Ureter (tissue), 1 donor: Measurements from ENCODE around the gene FAM186B. TPM values are rescaled to one million over a fixed set of nuclear protein-coding genes. Genes with fewer than 3 reads are reported as not detected.

Source experiments
- DNase-seq: peaks from one replicate; pipeline ENCODE4 v3.0.0-alpha.2; 2020; ENCODE audit warnings: low spot score
- total RNA-seq: library from RNA; stranded (reverse); gene quantifications from one replicate; pipeline ENCODE4 v1.2.4, GENCODE V29; 2023
- donor health status: DM: yes; HTN: yes; CAD: no.

Gene FAM186B
- total RNA-seq, 1 donor from 2014 or later: 1.2 TPM

DNA sequence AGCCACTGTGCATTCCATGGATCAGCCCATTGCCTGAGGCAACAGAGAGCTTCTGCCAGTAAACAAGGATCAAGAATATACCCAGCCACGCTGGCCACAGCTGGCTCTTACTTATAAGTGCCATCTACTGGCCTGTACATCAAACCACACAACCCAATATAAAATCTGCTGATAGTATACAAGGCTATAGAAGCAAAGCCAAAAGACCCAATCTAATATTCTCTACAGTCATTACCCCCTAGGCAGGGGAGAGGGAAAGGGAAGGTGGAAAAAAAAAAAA is 4.4 kb upstream of the FAM186B start:
- no peak for DNase-seq

DNA sequence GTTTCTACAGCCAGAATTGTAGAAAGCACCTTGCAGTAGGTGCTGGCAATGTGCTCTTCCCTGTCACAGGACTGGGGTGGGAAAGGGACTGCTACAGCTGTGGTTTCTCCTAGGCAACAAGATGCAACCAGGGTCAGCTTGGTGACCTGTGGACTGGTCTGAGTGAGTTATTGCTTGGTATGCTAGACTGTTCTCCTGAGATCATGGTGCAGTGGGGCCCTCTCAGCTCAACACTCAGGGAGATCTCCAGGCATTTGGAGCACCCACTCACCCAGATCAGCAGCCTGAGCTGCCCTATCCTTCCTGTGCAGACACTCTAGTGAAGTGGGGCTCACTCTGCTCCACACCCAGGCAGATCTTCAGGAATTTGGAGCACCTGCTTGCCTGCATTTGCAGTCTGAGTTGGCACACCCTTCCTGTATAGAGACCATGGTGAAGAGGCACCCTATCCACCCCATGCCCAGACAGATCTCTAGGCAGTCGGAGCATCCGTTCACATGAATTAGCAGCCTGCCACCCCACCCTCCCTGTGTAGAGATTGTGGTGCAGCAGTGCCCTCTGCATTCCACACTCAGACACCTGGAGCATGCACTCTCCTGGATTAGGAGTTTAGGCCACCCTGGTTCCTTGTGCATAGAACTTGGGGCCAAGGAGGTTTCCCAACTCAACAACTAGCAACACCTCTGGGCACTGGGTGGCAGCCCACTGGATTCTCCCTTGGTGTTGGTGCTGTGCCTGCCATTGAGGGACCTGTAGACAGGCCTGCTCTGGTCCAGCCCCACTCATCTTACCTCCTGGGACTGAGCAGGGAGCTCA is 3.8 kb upstream of the FAM186B start:
- no peak for DNase-seq

DNA sequence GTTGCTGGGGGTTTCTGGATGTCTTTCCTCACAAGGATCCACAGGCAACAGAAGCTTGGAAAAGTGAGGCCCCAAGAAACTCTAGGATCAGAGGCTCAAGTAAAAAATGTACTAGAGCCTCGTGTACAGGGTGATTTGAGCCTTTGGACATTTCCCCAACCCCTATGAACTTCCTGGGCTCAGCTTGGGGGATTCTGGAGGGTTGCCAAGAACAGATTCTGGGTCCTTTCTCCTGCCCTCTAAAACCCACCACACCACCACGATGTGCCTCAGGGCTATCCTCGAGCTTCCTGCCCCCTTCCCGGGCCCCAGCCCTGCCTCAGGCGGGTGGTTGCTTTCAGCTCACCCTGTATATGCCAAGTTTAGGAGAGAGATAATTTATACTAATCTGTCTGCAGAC is 583 bp downstream of the FAM186B start:
- no peak for DNase-seq

GRCh38 chr12:49603721-49604120 is 1.7 kb downstream of the FAM186B start:
- DNase-seq: no peak

- DNase-seq: no peak
These were observed 5.5 kb downstream of the FAM186B start for GRCh38 chr12:49599961-49600360.

DNA sequence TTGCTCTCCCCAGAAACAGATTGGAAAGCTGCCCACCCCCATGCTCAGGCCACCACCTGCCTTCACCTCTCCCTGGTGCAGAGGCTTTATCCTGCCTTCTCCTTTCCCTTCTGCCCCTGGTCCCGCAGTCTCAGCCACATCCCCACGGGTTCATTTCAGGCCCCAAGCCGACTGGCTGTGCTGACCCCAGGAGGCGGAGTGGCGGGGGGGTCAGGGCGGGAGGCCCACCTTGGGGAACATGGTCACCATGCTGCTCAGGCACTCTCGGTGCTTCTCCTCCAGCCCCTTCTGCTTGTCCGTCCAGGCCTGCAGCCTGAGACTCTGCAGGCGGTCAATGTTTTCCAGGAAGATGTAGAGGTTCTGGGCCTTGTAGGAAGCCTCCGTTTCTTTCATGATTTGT is 6.9 kb downstream of the FAM186B start:
- no peak for DNase-seq

DNA sequence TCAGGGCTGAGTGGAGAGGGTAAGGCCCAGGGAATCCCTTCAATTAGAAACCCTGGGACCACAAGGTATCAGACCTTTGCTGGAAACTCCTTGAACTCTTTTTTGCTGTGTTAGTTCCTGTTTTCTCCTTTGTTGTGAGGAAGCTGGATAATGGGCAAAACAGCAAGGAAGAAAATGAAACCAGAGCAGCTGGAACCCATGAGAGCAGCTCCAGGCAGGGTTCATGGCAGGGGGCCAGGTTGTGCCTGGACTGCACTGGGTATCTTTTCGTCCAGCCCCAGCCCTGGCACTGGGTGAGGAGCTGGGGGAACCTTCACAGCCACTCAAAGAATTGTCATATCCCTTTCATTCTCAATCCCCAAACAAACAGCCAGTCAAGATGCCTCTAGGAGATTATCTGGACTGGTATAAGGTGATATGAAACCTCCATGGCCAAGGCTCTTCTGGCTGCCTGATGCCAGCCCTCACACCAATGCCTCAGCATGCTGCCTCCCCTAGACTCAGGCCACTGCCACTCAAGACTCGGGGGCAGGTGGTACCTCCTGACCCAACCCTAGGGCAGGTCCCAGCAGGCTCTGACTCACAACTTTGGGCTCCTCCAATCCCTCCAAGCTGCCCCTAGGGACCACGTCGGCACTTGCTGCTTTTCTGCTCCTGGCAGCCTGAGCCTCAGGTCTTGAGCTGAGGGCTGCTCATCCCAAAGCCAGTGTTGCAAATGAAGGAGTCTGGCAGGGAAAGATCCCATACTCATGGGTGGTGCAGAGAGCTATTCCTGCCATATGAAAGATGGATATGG is 16.5 kb downstream of the FAM186B start:
- no peak for DNase-seq

GRCh38 chr12:49588281-49588680 is 17.2 kb downstream of the FAM186B start:
- no peak for DNase-seq

DNA sequence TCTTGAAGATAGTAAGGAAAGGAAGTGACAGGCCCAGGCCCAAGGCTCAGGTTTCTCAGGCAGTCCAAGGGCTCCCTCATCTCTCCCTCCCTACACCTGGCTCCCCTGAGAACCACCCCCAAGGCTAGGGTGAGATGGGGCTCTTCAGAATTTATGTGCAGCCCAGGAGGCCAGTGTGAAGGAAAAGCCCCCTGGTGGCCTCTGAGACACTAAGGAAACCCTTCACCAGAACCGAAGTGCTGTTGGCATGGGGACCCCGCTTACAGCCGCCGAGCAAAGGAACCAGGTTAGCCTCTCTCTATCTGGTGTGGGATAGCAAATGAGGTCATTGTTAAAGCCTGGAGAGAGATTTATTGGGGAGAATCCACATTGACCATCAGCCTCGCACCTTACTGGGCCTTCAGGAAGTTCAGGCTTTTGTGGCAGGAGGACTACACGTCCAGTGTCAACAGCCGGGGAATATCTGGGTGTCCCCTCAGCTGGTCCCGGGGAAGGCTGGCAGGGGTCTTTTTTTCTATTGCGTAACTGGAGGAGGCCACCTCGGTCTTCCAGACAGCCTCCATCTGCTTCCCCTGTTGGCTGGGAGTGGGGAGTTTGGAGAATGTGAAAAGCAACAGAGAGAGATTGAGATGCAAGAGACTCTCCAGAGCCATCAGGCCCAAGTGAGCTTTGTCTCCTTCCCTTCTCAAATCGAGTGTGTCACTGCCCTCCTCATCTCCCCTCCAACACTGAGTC is 18.1 kb downstream of the FAM186B start:
- DNase-seq: no peak

GRCh38 chr12:49585477-49586459 is 19.7 kb downstream of the FAM186B start:
- DNase-seq: no peak

- DNase-seq: no peak
These were observed 20.8 kb downstream of the FAM186B start for GRCh38 chr12:49584591-49584990.

DNA sequence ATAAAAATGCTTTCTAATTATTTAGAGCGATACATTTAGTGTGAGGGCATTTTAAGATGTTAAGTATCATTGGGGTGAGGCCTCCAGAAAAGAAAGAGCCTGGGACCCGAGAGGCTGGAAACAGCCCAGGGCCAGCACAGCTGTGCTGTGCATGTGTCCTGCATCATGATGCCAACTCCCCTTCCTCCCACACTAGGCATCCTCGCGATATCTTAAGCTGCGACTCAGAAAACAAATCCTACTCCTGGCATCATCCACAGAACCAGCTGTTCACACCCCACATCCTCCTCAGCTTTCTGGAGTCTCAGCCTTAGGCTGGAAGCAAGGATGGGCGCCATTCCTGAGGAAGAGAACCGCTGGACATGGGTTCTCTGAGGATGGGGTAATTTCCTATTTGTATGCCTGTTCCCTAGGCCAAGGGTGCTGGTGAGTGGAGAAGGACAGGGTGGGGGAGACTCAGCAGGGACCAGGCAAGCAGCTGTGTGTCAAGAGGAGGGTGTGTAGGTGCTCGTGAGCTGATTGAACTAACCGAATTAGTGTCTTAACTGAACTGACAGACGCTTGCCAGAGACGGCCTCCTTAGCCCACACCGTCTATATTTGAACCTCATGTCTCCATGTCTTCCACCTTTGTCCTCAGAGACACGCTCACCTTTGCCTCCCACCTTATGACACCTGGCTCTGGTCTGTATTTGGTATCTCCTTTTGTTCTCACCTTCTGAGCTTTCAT is 21.9 kb downstream of the FAM186B start:
- no peak for DNase-seq

DNA sequence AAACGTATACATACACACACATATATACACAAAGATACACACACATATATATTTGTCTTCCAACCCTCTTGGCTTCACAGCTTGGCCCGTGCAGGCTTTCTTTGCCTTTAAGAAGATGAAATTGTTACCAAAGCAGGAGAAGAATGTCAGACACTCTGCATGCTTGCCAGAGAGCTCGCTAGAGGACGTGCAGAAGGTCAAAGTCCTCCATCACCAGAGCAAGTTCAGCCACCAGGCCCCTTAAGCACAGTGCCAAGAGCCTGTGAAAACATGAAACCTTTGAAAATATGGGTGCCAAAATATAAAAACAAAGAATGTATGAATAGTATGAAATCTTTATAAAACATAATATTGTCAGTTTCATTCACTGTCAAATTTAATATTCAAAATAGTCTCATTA is 22.6 kb downstream of the FAM186B start:
- no peak for DNase-seq

DNA sequence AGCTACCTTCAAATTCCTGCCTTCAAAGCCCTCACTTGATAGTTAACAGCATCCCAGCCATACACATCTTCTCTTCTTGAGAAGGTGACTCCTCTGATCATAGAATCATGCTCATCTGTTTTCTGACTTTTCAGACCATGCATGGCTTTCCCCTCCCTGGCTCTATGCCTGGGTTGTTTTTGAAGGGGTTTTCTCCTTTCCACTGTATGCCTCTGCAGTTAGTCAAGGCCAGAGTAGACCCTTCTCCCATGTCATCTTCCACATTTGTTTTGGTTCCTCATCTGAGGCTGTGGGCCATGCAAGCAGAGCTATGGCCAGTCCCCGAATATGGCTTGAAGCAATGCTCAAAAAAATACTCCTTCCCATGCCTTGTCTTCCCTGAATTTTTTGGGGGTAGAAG is 23.2 kb downstream of the FAM186B start:
- no peak for DNase-seq

GRCh38 chr12:49580572-49581535 is 24.6 kb downstream of the FAM186B start:
- DNase-seq: peak; percentile 65

- DNase-seq: no peak
These were observed 26.8 kb downstream of the FAM186B start for GRCh38 chr12:49578471-49579112.

DNA sequence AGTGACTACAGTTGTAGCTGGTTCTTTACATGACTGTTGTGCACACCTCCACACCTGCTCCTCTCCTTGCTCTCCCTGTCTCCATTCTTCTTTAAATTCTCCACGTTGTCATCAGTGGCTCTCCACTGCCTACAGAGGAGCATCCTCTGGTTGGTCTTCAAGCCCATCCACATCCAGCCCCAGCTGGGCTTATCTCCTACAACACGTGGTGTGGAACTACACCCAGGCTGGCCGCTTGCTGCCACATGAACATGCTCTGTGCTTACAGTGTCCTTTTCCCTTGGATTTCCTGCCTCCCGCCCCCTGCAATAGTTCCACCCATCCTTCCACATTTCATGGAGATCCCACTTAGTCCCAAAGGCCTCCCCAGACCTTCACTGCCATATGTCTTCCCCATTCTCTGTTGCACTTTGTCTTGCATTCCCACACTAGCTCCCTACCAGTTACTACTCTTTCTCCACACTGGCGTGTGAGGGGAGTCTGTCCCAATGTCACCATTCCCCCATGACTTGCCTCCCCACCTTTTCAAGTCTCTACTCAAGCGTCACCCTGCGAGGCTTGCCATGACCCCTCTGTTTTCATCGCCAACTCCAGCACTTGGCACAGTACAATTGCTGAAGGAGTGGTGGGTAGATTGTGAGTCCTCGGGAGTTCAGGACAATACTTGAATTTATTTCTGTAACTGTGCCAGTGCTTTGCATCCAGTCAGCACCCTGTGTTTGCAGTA is 27.7 kb downstream of the FAM186B start:
- no peak for DNase-seq

- no peak for DNase-seq
These were observed 36.8 kb downstream of the FAM186B start for GRCh38 chr12:49568442-49569162.
